ENCODE results near the gene ARMC9. TPM values are rescaled to one million over a fixed set of nuclear protein-coding genes. Genes with fewer than 3 reads are reported as not detected.
"Not testable (repeated sequence)": the region's sequence is repeated elsewhere in the genome, so short reads cannot be mapped to it uniquely, and the experiment has no call there.

The ARMC9 gene
- total and polyA plus RNA-seq, 8 donors, result 4.5 to 114 (median 11.0) TPM

DNA sequence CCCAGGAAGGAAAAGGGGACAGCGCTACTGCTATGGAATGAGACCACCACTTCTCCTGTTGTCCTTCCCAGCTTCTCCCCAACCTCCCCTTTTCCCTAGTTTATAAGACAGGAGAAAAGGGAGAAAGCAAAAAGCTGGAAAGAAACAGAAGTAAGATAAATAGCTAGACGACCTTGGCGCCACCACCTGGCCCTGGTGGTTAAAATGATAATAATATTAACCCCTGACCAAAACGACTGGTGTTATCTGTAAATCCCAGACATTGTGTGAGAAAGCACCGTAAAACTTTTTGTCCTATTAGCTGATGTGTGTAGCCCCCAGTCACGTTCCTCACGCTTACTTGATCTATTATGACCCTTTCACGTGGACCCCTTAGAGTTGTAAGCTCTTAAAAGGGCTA lies 202.2 kb downstream of the ARMC9 start:
- H3K9me3 ChIP-seq; H3K4me3 ChIP-seq; intact Hi-C loops (cut with DNase I; ENCODE audit: low total_unique reads); DNase-seq: not testable (repeated sequence)
- peak overlapping the region in 4 of 5 donors; percentile 34 to 63 (median 49) for H3K27ac ChIP-seq
- TF ChIP-seq, protein P1, sequence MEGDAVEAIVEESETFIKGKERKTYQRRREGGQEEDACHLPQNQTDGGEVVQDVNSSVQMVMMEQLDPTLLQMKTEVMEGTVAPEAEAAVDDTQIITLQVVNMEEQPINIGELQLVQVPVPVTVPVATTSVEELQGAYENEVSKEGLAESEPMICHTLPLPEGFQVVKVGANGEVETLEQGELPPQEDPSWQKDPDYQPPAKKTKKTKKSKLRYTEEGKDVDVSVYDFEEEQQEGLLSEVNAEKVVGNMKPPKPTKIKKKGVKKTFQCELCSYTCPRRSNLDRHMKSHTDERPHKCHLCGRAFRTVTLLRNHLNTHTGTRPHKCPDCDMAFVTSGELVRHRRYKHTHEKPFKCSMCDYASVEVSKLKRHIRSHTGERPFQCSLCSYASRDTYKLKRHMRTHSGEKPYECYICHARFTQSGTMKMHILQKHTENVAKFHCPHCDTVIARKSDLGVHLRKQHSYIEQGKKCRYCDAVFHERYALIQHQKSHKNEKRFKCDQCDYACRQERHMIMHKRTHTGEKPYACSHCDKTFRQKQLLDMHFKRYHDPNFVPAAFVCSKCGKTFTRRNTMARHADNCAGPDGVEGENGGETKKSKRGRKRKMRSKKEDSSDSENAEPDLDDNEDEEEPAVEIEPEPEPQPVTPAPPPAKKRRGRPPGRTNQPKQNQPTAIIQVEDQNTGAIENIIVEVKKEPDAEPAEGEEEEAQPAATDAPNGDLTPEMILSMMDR (IDR thresholded peaks at IDR 0.05), result peak in 1 of 7 experiments; percentile 3
- H3K36me3 ChIP-seq, result peaks cover 0 to 21% (median 15%) of the 10 kb centered on the region in 4 donors
- 35 to 43% (median 41%) methylated on average over 8 of the region's 8 CpGs for WGBS, 5 donors
- H3K27me3 ChIP-seq, result peaks cover 0 to 11% (median 9%) of the 10 kb centered on the region in 3 donors
- peaks cover 22 to 53% (median 35%) of the 10 kb centered on the region in 4 donors for H3K4me1 ChIP-seq

DNA sequence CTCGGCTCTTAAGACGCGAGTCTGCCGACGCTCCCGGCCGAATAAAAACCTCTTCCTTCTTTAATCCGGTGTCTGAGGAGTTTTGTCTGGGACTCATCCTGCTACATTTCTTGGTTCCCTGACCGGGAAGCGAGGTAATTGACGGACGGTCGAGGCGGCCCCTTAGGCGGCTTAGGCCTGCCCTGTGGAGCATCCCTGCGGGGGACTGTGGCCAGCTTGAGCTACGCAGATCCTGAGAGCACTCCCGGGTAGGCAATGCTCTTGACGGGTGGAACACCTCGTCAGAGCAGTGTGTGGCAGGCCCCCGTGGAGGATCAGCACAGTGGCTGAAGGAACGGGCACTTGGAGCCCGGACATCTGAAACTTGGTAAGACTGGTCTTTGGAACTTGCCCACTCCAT lies 202.7 kb downstream of the ARMC9 start:
- WGBS, 5 donors, result 89 to 93% (median 91%) methylated on average over 23 of the region's 23 CpGs
- H3K27ac ChIP-seq; H3K27me3 ChIP-seq; H3K9me3 ChIP-seq; intact Hi-C loops (cut with DNase I; ENCODE audit: low total_unique reads); H3K4me3 ChIP-seq: not testable (repeated sequence)
- peak in 1 of 2 donors; percentile 14 for DNase-seq
- Histone ChIP-seq H3K36me3 (peaks cover 0 to 21% (median 15%) of the 10 kb centered on the region in 4 donors), H3K4me1 (peaks cover 19 to 53% (median 35%) of the 10 kb centered on the region in 4 donors)

DNA sequence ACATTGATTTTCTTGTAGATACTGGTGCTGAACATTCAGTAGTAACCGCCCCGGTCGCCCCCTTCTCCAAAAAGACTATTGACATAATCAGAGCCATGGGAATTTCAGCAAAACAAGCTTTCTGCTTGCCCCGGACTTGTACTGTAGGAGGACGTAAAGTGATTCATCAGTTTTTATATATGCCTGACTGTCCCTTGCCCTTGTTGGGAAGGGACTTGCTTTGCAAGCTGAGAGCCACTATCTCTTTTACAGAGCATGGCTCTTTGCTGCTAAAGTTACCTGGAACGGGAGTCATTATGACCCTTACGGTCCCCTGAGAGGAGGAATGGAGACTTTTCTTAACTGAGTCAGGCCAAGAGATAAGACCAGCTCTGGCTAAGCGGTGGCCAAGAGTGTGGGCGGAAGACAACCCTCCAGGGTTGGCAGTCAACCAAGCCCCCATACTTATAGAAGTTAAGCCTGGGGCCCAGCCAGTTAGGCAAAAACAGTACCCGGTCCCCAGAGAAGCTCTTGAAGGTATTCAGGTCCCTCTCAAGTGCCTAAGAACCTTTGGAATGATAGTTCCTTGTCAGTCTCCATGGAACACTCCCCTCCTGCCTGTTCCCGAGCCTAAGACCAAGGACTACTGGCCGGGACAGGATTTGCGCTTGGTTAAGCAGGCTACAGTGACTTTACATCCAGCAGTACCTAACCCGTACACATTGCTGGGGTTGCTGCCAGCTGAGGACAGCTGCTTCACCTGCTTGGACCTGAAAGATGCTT lies 205.2 kb downstream of the ARMC9 start:
- 35 to 65% (median 49%) methylated on average over 14 of the region's 14 CpGs for WGBS, 5 donors
- H3K9me3 ChIP-seq; H3K36me3 ChIP-seq; H3K27ac ChIP-seq; intact Hi-C loops (cut with DNase I; ENCODE audit: low total_unique reads); H3K27me3 ChIP-seq; DNase-seq; H3K4me3 ChIP-seq: not testable (repeated sequence)
- peaks cover 19 to 40% (median 28%) of the 10 kb centered on the region in 4 donors for H3K4me1 ChIP-seq

DNA sequence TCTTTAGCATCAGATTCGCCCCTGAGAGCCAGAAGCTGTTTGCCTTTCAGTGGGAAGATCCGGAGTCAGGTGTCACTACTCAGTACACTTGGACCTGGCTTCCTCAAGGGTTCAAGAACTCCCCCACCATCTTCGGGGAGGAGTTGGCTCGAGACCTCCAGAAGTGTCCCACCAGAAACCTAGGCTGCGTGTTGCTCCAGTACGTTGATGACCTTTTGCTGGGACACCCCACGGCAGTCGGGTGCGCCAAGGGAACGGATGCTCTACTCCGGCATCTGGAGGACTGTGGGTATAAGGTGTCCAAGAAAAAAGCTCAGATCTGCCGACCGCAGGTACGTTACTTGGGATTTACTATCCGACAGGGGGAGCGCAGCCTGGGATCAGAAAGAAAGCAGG lies 205.8 kb downstream of the ARMC9 start:
- H3K36me3 ChIP-seq; H3K27me3 ChIP-seq; H3K27ac ChIP-seq; DNase-seq; H3K4me3 ChIP-seq; H3K9me3 ChIP-seq; intact Hi-C loops (cut with DNase I; ENCODE audit: low total_unique reads): not testable (repeated sequence)
- H3K4me1 ChIP-seq, result peaks cover 16 to 35% (median 23%) of the 10 kb centered on the region in 4 donors
- WGBS, 5 donors, result 89 to 95% (median 92%) methylated on average over 16 of the region's 16 CpGs

DNA sequence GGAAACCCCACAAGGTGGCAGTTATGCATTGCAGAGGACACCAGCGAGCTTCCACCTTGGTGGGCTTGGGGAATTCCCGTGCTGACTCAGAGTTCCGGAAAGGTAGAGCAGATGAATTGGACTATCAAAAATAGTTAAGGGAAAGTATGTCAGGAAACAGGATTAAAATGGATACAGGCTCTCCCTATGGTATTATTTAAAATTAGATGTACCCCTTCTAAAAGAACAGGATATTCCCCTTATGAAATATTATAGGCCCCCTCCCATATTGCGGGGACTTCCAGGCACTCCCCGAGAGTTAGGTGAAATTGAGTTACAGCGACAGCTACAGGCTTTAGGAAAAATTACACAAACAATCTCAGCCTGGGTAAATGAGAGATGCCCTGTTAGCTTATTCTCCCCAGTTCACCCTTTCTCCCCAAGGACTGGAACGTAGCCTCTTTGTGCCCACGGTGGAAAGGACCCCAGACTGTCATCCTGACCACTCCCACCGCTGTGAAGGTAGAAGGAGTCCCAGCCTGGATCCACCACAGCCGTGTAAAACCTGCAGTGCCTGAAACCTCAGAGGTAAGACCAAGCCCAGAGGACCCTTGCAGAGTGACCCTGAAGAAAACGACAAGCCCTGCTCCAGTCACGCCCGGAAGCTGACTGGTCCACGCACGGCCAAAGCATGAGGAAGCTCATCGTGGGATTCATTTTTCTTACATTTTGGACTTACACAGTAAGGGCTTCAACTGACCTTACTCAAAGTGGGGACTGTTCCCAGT lies 207.4 kb downstream of the ARMC9 start:
- WGBS, 5 donors, result 13 to 23% (median 17%) methylated on average over 15 to 16 of the region's 16 CpGs
- H3K9me3 ChIP-seq; H3K4me3 ChIP-seq; DNase-seq; H3K36me3 ChIP-seq; intact Hi-C loops (cut with DNase I; ENCODE audit: low total_unique reads); H3K27me3 ChIP-seq: not testable (repeated sequence)
- H3K27ac ChIP-seq, result peak overlapping the region in 1 of 5 donors; percentile 7
- TF ChIP-seq, protein P1 (IDR thresholded peaks at IDR 0.05), result peak in 5 of 7 experiments; percentile 36 to 59 (median 50)
- H3K4me1 ChIP-seq, result peaks cover 1 to 19% (median 8%) of the 10 kb centered on the region in 4 donors

DNA sequence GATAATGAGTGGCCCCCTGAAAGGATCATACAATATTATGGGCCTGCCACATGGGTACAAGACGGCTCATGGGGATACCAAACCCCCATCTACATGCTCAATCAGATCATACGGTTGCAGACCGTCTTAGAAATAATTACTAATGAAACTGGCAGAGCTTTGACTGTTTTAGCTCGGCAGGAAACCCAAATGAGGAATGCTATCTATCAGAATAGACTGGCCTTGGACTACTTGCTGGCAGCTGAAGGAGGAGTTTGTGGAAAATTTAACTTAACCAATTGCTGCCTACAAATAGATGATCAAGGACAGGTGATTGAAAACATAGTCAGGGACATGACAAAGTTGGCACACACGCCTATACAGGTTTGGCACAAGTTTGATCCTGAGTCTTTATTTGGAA lies 209.3 kb downstream of the ARMC9 start:
- H3K36me3 ChIP-seq; H3K4me3 ChIP-seq; DNase-seq; H3K9me3 ChIP-seq; H3K27me3 ChIP-seq; intact Hi-C loops (cut with DNase I; ENCODE audit: low total_unique reads); H3K27ac ChIP-seq: not testable (repeated sequence)
- H3K4me1 ChIP-seq, result peaks cover 0 to 32% (median 22%) of the 10 kb centered on the region in 4 donors
- WGBS, 5 donors, result 68 to 82% (median 78%) methylated on average over 5 of the region's 5 CpGs

DNA sequence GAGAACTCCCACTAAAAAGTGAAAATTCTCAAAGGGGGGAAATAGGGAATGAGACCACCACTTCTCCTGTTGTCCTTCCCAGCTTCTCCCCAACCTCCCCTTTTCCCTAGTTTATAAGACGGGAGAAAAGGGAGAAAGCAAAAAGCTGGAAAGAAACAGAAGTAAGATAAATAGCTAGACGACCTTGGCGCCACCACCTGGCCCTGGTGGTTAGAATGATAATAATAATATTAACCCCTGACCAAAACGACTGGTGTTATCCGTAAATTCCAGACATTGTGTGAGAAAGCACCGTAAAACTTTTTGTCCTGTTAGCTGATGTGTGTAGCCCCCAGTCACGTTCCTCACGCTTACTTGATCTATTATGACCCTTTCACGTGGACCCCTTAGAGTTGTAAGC lies 209.9 kb downstream of the ARMC9 start:
- H3K36me3 ChIP-seq; DNase-seq; intact Hi-C loops (cut with DNase I; ENCODE audit: low total_unique reads); H3K9me3 ChIP-seq; H3K27me3 ChIP-seq; H3K4me3 ChIP-seq; H3K27ac ChIP-seq: not testable (repeated sequence)
- peaks cover 0 to 38% (median 24%) of the 10 kb centered on the region in 4 donors for H3K4me1 ChIP-seq
- 81 to 86% (median 84%) methylated on average over 9 of the region's 9 CpGs for WGBS, 5 donors
